Central memory CD8-positive, alpha-beta T cell (primary cell): Measurements from ENCODE around the gene ACTR2.

Experiments
- ATAC-seq: fragments of 150-1000 bp; cut with Tn5 transposase; replicated peaks from 2 replicates; pipeline ENCODE4 v1.10.0; 2022; ENCODE audit warnings: mild to moderate bottlenecking, moderate FRiP score, moderate number of reproducible peaks; ENCODE audit not compliant: poor library complexity, severe bottlenecking; ENCODE audit errors: extremely low read depth
- DNase-seq, 2 donors: peaks; one replicate each; pipeline ENCODE4 v3.0.0; 2021; ENCODE audit warnings: low spot score in 2 of 2
- H3K27ac Mint-ChIP-seq: one replicate; pipeline ENCODE4 v1.8.0; 2022; ENCODE audit warnings: low read depth, mild to moderate bottlenecking, moderate library complexity, mixed read lengths
- H3K27me3 Mint-ChIP-seq: one replicate; pipeline ENCODE4 v1.8.0; 2022; ENCODE audit warnings: mixed read lengths
- H3K36me3 Mint-ChIP-seq: one replicate; pipeline ENCODE4 v1.8.0; 2022; ENCODE audit warnings: mild to moderate bottlenecking, moderate library complexity, mixed read lengths; ENCODE audit not compliant: insufficient read depth
- H3K4me1 Mint-ChIP-seq: one replicate; pipeline ENCODE4 v1.8.0; 2022; ENCODE audit warnings: mixed read lengths
- H3K4me3 Mint-ChIP-seq: one replicate; pipeline ENCODE4 v1.8.0; 2022; ENCODE audit warnings: mild to moderate bottlenecking, moderate library complexity, mixed read lengths
- H3K9me3 Mint-ChIP-seq: one replicate; pipeline ENCODE4 v1.8.0; 2022; ENCODE audit warnings: mixed read lengths

Gene ACTR2

GRCh38 chr2:65292461-65293011 is 64.9 kb downstream of the ACTR2 start:
- no peak for DNase-seq
- no peak for ATAC-seq
- H3K4me3 Mint-ChIP-seq = no peak overlapping the region
- no peaks in the 10 kb centered on the region for H3K4me1 Mint-ChIP-seq
- H3K27me3 Mint-ChIP-seq = peaks cover 13% of the 10 kb centered on the region
- H3K9me3 Mint-ChIP-seq = no peaks in the 10 kb centered on the region
- no peak overlapping the region for H3K27ac Mint-ChIP-seq
- no peaks in the 10 kb centered on the region for H3K36me3 Mint-ChIP-seq

GRCh38 chr2:65293376-65293775 is 65.7 kb downstream of the ACTR2 start:
- Mint-ChIP-seq H3K9me3 (no peaks in the 10 kb centered on the region), H3K27me3 (peaks cover 13% of the 10 kb centered on the region), H3K36me3 (no peaks in the 10 kb centered on the region), H3K27ac (no peak overlapping the region), H3K4me3 (no peak overlapping the region), H3K4me1 (no peaks in the 10 kb centered on the region)
- ATAC-seq (no peak), DNase-seq (no peak)

- H3K27ac Mint-ChIP-seq = no peak overlapping the region
- no peaks in the 10 kb centered on the region for H3K36me3 Mint-ChIP-seq
- H3K27me3 Mint-ChIP-seq = peaks cover 13% of the 10 kb centered on the region
- no peaks in the 10 kb centered on the region for H3K4me1 Mint-ChIP-seq
- ATAC-seq = no peak
- no peak overlapping the region for H3K4me3 Mint-ChIP-seq
- DNase-seq = no peak
- no peaks in the 10 kb centered on the region for H3K9me3 Mint-ChIP-seq
Observed at GRCh38 chr2:65294136-65294535, 66.5 kb downstream of the ACTR2 start.

- no peaks in the 10 kb centered on the region for H3K4me1 Mint-ChIP-seq
- H3K27ac Mint-ChIP-seq = no peak overlapping the region
- DNase-seq = no peak
- peaks cover 13% of the 10 kb centered on the region for H3K27me3 Mint-ChIP-seq
- H3K4me3 Mint-ChIP-seq = no peak overlapping the region
- no peaks in the 10 kb centered on the region for H3K9me3 Mint-ChIP-seq
- H3K36me3 Mint-ChIP-seq = no peaks in the 10 kb centered on the region
- ATAC-seq = no peak
Observed at GRCh38 chr2:65294701-65295100, 67.1 kb downstream of the ACTR2 start.

GRCh38 chr2:65296971-65297370 is 69.3 kb downstream of the ACTR2 start:
- no peaks in the 10 kb centered on the region for H3K9me3 Mint-ChIP-seq
- H3K4me3 Mint-ChIP-seq = no peak overlapping the region
- no peak overlapping the region for H3K27ac Mint-ChIP-seq
- peaks cover 17% of the 10 kb centered on the region for H3K4me1 Mint-ChIP-seq
- DNase-seq (no peak), ATAC-seq (no peak)
- peaks cover 13% of the 10 kb centered on the region for H3K36me3 Mint-ChIP-seq
- peaks cover 13% of the 10 kb centered on the region for H3K27me3 Mint-ChIP-seq

- ATAC-seq (no peak), DNase-seq (no peak)
- Mint-ChIP-seq H3K27me3 (peaks cover 13% of the 10 kb centered on the region), H3K4me1 (peaks cover 23% of the 10 kb centered on the region), H3K4me3 (no peak overlapping the region), H3K36me3 (peaks cover 14% of the 10 kb centered on the region), H3K27ac (no peak overlapping the region), H3K9me3 (no peaks in the 10 kb centered on the region)
Observed at GRCh38 chr2:65297544-65297943, 69.9 kb downstream of the ACTR2 start.

- DNase-seq (no peak), ATAC-seq (no peak)
- peaks cover 26% of the 10 kb centered on the region for H3K4me1 Mint-ChIP-seq
- peaks cover 13% of the 10 kb centered on the region for H3K27me3 Mint-ChIP-seq
- peaks cover 16% of the 10 kb centered on the region for H3K36me3 Mint-ChIP-seq
- no peak overlapping the region for H3K27ac Mint-ChIP-seq
- no peaks in the 10 kb centered on the region for H3K9me3 Mint-ChIP-seq
- no peak overlapping the region for H3K4me3 Mint-ChIP-seq
Observed at GRCh38 chr2:65298089-65298488, 70.5 kb downstream of the ACTR2 start.

GRCh38 chr2:65299246-65299645 is 71.6 kb downstream of the ACTR2 start:
- Mint-ChIP-seq H3K27me3 (peaks cover 10% of the 10 kb centered on the region), H3K4me1 (peaks cover 26% of the 10 kb centered on the region), H3K36me3 (peaks cover 16% of the 10 kb centered on the region), H3K9me3 (no peaks in the 10 kb centered on the region), H3K4me3 (no peak overlapping the region), H3K27ac (no peak overlapping the region)
- ATAC-seq (no peak), DNase-seq (no peak)

GRCh38 chr2:65300134-65300760 is 72.6 kb downstream of the ACTR2 start:
- DNase-seq (no peak), ATAC-seq (no peak)
- Mint-ChIP-seq H3K4me3 (peak overlapping the region; percentile 78), H3K27ac (peak overlapping the region; percentile 95), H3K27me3 (no peaks in the 10 kb centered on the region), H3K4me1 (peaks cover 26% of the 10 kb centered on the region), H3K9me3 (no peaks in the 10 kb centered on the region), H3K36me3 (peaks cover 16% of the 10 kb centered on the region)

- Mint-ChIP-seq H3K9me3 (no peaks in the 10 kb centered on the region), H3K4me1 (peaks cover 26% of the 10 kb centered on the region), H3K36me3 (peaks cover 16% of the 10 kb centered on the region), H3K27ac (peak overlapping the region; percentile 95), H3K27me3 (no peaks in the 10 kb centered on the region), H3K4me3 (peak overlapping the region; percentile 78)
- ATAC-seq (peak; percentile 93), DNase-seq (peak; percentile 41 to 62)
Observed at GRCh38 chr2:65300761-65301711, 73.4 kb downstream of the ACTR2 start.

- H3K36me3 Mint-ChIP-seq = peaks cover 12% of the 10 kb centered on the region
- DNase-seq = no peak
- H3K4me1 Mint-ChIP-seq = peaks cover 19% of the 10 kb centered on the region
- no peaks in the 10 kb centered on the region for H3K9me3 Mint-ChIP-seq
- no peaks in the 10 kb centered on the region for H3K27me3 Mint-ChIP-seq
- H3K27ac Mint-ChIP-seq = no peak overlapping the region
- no peak for ATAC-seq
- no peak overlapping the region for H3K4me3 Mint-ChIP-seq
Observed at GRCh38 chr2:65305934-65306333, 78.3 kb downstream of the ACTR2 start.

GRCh38 chr2:65309699-65310098 is 82.1 kb downstream of the ACTR2 start:
- ATAC-seq (no peak), DNase-seq (no peak)
- Mint-ChIP-seq H3K4me3 (no peak overlapping the region), H3K4me1 (no peaks in the 10 kb centered on the region), H3K36me3 (no peaks in the 10 kb centered on the region), H3K9me3 (no peaks in the 10 kb centered on the region), H3K27me3 (no peaks in the 10 kb centered on the region), H3K27ac (no peak overlapping the region)

- Mint-ChIP-seq H3K27ac (no peak overlapping the region), H3K4me1 (no peaks in the 10 kb centered on the region), H3K27me3 (no peaks in the 10 kb centered on the region), H3K36me3 (no peaks in the 10 kb centered on the region), H3K4me3 (no peak overlapping the region), H3K9me3 (no peaks in the 10 kb centered on the region)
- no peak for DNase-seq
- no peak for ATAC-seq
Observed at GRCh38 chr2:65311049-65311448, 83.4 kb downstream of the ACTR2 start.
